Muscle of arm (tissue), 14 donors: ENCODE data around the gene STXBP5L. TPM values are rescaled to one million over a fixed set of nuclear protein-coding genes. Genes with fewer than 3 reads are reported as not detected.
"Not testable (repeated sequence)": the region's sequence is repeated elsewhere in the genome, so short reads cannot be mapped to it uniquely, and the experiment has no call there.

Source experiments
- DNase-seq: peaks from one replicate; pipeline ENCODE4 v3.0.0-alpha.2; 2013
- long read RNA-seq, 11 donors: transcript quantifications; one replicate each; lab custom pipeline, GENCODE V29; 2026
- polyA plus RNA-seq, 12 donors: library from polyadenylated mRNA; unstranded; fragments of 120-200 nt; gene quantifications; one replicate each; pipeline ENCODE4 v1.2.1, GENCODE V29; 2013; ENCODE audit not compliant: insufficient read length in 12 of 12

Gene STXBP5L
- polyA plus RNA-seq = under 1 TPM in 5 of 12 donors, not detected in 7; 0.03 to 0.18 (median 0.05) TPM
- long read RNA-seq, donor 1 = 0 reads
- long read RNA-seq, donor 2 = 0 reads
- long read RNA-seq, donor 3 = 0 reads
- long read RNA-seq, donor 4 = 0 reads
- long read RNA-seq, donor 5 = 0 reads
- long read RNA-seq, donor 6 = 0 reads
- long read RNA-seq, donor 7 = 0 reads
- long read RNA-seq, donor 8 = 0 reads
- long read RNA-seq, donor 9 = 0 reads
- long read RNA-seq, donor 10 = 0 reads
- long read RNA-seq, donor 11 = 0 reads

DNA sequence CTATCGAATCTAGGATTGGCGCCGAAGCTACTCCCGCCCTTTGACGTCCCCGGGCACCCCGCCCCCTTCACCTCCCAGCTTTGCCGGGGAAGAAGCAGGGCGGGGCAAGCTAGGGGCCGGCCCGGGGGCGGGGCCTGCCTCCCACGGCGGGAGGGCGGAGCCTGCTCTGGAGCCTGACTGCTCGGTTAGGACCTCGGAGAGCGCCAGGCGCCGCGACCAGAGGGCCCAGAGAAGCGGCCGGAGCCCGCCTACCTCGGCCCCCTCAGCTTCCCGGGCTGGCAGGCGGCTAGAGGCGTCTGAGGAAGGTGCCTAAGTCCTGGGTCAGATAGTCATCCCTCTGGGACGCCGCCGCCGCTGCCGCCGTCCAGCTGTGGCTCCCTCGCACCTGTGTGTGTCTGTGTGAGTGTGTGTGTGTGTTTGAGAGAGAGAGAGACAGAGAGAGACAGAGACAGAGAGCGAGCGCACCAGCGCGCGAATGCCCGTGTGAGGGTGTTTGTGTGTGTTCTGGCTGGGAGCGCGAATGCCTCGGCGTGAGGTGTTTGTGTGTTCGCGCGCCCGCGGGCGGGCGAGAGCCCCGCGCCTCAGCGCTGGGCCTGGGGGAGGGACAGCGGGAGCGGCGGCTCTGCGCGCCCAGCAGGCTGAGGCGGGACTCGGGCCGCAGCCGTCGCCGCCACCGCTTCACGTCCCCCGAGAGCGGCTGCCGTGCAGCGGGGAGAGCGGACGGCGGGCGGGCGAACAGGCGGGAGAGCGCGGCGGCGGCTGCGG, at the start of gene STXBP5L:
STXBP5L (plus strand) TSS at position 176 of the 765 bp plus-strand sequence. CDS start 1,374 bp downstream, outside the sequence.
- peak; percentile 38 for DNase-seq

DNA sequence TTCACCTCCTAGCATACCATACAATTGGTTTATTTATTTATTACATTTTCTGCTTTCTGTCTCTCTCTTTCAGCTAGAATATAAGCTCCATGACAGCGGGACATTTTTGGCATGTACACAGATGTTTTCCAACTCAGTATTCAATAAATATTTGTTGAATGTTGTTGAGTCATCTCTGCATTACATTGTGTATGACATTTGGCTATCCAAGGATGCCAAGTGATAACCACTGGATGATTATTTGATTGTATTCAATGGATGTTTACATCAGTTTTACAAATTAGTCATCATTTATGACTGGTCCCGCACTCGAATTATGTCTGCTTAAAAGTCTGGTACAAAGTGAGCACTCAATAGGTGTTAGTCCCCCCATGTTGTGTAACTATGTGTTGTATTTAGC, 49.5 kb upstream of the STXBP5L start:
- DNase-seq = no peak

DNA sequence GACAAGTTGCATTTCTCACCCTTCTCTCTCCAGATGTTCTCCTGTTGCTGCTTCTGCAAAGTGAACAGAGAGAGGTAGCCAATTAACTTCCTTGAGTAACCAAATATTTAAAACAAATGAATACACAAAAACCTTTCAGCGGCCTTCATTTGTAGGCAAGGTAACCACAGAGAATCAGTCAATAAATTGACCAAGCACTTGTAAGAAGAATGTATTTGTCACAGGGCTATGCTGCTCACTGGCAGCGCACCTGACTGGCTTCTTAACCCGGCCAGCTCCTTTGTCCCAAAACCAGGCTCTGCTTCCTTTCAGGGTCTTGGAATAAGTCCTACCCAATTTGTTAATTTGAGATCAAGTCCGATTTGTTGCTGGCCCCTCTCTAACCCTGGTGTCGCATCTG, 43.5 kb upstream of the STXBP5L start:
- DNase-seq = no peak

DNA sequence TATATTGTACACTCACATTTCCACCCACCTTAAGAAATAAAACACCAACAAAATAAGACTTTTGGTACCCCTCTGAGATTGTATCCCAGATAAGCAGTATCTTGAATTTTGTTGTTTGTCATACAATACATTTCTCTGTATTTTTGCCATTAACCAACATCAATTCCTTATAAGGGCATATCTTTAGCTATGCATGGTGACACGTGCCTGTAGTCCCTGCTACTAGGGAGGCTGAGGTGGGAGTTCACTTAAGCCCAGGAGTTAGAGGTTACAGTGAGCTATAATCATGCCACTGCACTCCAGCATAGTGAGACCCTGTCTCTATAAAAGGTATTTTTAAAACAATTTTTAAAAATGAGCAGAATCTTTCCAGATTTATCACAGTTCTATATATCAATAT, 32.5 kb upstream of the STXBP5L start:
- DNase-seq = no peak

DNA sequence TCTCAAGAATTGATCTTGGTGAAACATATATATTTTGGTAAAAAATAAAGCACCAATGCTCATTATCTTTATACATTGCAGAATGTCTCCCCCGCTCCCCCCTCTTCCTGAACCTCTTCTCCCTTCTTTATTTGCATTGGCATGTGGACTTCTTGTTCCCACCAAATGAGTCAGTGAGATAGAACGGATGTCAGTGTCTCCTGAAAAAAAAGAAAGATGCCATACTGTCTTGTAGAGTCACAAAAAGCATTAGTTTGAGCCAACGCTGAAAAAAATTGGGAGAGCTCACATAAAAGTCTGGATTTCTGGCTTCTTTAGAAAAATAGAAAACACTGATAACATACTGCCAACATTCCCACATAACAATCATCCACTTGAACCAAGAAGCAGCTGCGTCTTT, 32.0 kb upstream of the STXBP5L start:
- no peak for DNase-seq

DNA sequence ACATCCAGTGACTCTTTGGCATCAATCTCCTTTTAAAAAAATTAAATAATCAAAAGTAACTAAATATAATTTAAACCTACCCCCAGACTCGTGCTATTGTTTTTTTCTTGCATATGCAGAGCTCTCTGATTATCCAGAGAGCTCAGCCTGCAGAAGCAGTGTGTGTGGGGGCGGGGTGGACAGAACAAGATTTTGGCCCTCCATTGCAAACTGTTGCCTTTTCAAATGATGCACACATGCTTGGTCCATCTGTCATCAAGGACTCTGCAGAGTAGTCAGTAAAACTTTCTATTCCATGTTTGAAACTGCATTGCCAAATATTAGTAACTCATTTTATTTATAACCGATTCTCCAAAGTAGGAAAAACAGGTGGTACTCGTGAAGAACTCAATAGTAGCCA, 28.6 kb upstream of the STXBP5L start:
- DNase-seq = no peak

DNA sequence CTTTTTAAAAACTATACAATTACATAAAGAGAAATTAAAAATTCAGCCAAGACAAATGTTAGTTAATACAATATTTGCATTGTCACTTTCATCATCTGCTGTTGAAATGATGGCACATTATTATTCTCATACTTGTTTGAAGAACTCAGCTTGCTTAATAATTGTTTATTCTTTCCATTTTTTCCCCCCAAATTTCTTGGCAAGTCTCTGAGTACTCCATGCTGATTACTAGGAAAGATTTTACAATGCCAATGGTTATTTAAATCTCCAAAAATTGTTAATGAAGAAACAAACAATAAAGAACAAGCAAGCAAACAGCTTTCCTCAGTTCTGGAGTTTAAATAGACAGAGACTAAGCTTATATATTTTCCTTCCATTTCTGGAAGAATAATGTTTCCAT, 15.1 kb upstream of the STXBP5L start:
- DNase-seq = no peak

DNA sequence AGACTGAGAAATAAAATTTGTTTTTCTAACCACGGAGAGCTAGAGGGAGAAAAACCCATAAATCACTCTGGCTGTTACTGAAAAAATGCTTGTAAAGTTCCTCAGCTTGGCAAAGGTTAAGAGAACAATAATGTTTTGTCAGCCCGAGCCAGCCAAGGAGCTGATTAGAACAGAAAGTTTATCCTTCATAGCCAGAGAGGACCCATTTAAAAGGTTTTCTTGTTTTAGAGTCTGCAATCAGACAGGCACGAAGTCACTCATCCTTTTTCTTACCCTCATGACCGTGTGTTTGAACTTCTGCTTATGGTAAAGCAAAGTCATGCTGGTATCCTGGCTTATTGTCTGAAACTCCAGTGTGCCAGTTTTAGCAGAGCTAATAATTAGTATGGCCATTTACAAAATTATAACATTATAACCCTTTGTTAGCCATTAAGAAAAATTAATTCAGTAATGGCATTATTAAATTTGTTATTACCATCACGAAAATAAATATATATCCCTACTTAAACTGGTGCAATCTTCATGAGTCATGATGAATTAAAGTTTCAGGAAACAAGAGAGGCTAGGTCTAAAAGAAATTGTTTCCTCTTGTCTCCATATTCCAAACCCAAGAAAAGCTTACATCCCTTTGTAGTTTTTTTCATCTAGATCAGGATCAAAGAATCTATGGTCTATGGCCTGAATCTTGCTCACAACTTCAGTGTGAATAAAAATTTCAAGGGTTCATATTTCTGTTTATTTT, 13.5 kb upstream of the STXBP5L start:
- DNase-seq = no peak

DNA sequence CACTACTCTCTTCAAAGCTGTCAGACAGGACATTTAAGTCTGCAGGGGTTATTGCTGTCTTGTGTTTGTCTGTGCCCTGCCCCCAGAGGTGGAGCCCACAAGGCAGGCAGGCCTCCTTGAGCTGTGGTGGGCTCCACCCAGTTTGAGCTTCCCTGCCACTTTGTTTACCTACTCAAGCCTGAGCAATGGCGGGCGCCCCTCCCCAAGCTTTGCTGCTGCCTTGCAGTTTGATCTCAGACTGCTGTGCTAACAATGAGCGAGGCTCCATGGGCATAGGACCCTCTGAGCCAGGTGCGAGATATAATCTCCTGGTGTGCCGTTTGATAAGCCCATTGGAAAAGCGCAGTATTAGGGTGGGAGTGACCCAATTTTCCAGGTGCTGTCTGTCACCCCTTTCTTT, 6.3 kb upstream of the STXBP5L start:
- not testable (repeated sequence) for DNase-seq

DNA sequence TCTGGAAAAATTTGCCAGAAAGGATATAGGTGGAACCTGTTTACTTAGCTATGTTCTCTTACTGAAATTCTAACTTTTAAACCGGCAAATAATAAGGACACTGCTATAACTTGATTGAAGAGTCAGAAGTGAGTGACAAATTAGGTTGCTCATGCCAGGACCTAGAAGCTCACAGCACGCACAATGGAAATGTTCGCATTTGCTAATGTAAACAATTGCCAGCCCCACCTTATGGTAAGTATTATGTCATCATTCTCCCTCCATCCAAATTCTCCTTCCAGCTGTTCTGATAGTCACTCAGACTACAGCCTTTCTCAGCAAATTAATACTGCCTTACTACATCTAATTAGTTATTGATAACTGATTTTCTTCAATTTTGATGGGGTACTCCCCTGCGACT, 4.8 kb upstream of the STXBP5L start:
- no peak for DNase-seq

DNA sequence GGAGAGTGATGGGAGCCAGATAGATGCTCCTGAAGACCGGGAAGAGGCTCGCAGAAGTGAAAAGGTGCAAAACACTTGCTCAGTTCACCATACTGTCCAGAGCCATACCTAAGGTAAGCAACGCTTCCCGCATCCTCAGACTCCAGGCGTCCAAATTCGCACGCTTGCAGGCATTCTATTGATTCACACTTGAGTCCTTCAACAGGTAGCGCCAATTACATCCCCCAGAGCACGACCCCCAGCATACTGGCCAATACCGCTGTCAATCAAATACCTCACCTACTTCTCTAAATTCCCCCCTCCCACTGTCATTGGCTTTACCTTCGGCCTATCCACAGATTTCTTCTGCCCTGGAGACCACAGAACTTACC, 361 bp upstream of the STXBP5L start:
- DNase-seq = no peak

DNA sequence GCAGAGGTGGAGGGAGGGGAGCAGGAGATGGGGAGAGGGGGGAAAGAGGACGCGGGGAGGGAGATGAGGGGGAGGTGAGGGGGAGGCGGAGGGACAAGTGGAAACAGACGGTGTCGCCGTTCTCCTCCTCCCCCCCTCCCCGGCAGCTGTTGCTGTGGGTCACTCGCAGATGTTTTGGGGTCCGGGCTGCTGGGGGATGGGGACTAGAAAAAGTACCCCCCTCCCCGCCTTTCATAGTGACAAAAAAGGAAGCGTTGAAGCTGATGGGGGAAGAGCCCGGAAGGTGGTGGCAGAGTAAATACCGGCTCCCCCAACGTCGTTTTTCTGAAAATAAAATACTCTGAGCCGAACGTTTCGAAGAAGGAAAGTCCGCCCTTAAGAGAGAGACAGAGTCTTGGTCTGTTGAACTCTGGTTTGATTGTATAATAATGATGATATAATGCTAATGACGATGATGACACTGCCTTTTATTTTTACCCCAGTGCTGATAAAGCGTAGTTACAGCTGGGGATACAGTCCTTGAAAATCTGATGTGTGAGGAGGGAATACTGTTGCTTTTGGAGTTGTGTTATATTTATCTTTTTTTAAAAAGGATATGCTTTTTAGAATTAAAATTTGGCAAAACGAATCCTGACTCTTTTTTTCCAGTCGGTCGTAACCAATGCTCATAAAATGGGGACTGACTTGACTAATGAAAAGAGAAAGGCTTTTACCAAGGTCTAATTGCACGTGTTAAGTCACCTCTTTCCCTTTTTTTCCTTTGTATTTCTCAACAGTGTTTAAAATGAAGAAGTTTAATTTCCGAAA, 993 bp downstream of the STXBP5L start:
- no peak for DNase-seq

DNA sequence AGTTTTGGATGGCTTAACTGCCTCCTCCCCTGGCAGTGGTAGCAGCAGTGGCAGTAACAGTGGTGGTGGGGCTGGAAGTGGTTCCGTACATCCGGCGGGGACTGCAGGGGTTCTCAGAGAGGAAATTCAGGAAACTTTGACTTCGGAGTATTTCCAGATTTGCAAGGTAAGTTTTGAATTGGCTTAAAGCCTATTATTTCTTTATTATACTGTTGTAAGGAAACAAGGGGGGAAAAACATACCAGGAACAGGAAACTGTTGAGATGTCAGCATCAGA, 1.5 kb downstream of the STXBP5L start:
- no peak for DNase-seq

DNA sequence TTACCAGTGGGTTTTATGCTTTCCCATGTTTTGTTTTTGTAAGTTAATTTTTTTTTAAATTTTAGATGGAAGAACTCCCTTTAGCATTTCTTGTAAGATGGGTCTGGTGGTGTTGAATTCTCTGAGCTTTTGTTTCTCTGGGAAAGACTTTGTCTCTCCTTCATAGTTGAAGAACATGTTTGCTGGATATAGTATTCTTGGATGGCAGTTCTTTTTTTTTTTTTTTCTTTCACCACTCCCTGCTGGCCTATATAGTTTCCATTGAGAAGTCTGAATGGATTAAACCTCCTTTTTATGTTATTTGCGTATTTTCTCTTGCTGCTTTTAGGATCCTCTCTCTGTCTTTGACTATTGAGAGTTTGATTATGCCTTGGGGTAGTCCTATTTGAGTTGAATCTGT, 18.1 kb downstream of the STXBP5L start:
- no peak for DNase-seq

DNA sequence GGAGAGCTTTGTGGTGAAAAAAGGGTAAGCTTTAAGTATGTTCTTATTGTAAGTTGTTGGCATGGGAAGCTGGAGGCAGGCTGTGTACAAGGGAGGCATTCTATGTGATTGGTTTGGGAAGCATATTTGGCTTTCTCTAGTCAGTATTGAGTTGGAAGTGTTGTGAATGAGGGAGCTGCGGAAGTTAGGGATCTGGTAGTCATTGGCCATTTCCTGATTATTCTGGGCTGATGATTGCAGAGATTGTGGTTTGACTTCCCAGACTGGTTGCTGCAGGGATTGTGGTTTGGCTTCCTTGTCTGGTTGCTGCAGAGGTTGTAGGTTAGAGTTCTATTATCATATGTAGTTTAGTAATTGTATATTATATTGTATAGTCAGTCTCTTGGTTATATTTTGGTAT, 21.0 kb downstream of the STXBP5L start:
- no peak for DNase-seq

DNA sequence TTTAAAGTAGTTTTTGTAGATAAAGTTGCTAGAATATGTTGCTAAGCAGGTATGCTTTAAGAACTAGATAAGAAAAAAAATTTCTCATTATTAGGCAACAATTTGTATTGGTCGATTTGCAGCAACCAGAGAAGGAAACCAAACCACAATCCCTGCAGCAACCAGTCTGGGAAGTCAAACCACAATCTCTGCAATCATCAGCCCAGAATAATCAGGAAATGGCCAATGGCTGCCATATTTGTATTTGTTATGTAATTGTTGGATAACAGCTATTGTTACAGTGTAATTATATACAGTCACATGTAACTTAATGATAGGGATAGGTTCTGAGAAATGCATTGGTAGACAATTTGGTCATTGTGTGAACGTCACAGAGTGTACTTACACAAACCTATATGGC, 23.6 kb downstream of the STXBP5L start:
- no peak for DNase-seq

DNA sequence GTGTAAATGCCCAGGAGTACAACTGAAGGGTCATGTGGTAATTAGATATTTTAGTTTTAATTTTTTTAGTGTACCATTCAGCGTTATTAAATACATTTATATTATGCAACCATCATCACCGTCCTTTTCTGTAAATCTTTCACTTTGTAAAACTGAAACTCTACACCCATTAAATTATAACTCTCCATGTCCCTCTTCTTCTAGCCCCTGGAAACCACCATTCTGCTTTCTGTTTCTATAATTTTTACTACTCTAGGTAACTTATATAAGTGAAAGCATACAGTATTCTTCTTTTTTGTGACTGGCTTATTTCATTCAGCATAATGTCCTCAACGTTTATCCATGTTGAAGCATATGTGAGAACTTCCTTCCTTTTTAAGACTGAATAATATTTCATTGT, 48.1 kb downstream of the STXBP5L start:
- no peak for DNase-seq

DNA sequence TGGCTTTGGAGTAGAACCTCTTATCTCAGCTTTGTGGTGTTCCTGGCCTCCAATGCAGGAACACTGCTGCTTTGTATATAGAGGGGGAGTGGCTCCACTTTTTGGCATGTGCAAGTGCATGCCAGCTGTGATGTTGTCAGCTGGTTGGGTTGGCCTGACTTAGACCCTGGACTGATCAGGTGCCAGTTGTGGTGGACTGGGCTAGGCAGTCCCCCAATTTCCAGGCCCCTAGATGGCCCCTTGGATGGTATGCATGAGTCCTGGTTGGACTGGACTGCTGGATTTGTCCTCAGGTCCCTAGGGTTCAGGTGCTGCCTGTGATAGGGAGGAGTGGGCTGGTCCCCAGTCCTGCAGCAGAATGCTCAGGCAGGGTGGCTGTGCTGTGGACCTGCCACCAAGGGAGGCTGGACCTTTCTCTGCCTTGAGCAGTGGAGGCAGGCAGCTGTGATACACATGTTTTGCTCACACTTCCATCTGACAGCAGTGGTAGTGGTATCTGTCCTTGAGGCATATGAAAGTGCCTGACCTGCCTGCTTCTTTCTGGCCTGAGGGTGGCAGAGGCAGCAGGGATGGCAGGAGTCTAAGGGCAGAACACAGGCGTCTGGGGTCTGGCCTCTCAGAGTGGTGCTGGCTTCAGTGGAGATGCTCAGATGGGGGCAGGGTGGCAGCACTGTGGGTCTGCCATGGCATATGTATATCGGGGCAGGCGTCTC, 74.8 kb downstream of the STXBP5L start:
- DNase-seq = no peak

DNA sequence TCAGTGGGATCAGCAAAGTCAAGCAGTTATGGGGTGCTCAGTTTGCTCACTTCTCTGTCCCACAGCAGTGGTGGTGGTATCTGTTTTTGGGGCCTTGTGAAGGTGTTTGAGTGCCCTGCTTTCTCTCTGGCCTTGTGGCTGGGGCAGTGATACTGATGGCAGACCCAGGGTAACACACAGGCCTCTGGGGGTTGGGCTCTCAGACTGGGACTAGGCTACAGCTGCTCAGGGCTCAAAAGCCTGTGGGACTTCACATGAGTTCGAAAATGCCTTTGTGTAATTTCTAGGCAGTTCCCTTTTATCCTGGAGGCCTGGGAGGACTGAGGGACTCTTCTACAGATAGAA, 75.3 kb downstream of the STXBP5L start:
- DNase-seq = no peak

DNA sequence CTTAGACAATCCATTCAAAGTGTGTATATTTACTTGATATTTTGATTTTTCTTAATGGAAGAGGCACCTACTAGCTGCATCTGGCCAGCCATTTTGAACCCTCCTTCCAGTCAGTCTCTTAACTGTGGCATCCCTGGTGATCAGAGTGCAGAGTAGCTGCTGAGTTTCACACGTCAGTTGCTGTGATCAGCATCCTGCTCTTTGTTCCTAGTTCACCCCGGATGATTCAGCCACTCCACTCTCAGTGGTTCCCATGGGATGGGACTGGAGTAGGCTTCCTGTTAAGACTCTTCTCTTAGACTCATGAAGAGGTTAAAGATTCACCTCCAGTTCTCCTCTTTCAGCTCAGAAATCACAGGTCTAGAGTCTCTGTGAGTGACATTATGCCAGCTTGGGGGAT, 75.8 kb downstream of the STXBP5L start:
- DNase-seq = no peak

DNA sequence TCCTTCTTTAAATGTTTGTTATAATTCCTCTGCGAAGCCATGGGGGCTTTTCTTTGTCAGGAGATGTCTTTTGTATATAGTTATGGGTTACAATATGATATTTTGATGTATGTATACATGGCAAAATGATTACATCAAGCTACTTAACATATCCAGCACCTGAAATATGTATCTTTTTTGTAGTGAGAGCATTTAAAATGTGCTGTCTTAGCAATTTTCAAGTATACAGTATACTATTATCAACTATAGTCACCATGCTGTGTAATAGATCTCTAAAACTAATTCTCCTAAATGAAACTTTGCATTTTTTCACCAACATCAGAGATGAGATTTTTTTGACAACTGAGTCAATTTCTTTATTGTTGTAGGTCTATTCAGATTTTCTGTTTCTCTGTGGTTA, 77.2 kb downstream of the STXBP5L start:
- DNase-seq = no peak

DNA sequence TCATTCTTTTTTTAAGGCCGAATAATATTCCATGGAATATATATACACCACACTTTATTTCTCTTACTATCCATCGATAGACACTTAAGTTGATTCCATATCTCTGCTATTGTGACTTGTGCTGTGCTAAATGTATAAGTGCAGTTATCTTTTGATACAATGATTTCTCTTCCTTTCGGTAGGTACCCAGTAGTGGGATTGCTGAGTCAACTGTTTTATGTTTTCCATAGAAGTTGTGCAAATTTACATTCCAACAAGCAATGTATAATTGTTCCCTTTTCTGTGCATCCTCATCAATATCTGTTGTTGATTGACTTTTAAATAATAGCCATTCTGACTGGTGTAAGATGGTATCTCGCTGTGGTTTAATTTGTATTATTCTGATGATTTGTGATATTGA, 81.0 kb downstream of the STXBP5L start:
- DNase-seq = no peak
